ENCODE results near the gene KMT2B. TPM values are rescaled to one million over a fixed set of nuclear protein-coding genes. Genes with fewer than 3 reads are reported as not detected.
A peak's percentile ranks its signal among the peaks of the same experiment; 100 is the strongest.

The KMT2B gene
- total and polyA plus RNA-seq, 8 donors: 8.3 to 92.4 (median 18.9) TPM

DNA sequence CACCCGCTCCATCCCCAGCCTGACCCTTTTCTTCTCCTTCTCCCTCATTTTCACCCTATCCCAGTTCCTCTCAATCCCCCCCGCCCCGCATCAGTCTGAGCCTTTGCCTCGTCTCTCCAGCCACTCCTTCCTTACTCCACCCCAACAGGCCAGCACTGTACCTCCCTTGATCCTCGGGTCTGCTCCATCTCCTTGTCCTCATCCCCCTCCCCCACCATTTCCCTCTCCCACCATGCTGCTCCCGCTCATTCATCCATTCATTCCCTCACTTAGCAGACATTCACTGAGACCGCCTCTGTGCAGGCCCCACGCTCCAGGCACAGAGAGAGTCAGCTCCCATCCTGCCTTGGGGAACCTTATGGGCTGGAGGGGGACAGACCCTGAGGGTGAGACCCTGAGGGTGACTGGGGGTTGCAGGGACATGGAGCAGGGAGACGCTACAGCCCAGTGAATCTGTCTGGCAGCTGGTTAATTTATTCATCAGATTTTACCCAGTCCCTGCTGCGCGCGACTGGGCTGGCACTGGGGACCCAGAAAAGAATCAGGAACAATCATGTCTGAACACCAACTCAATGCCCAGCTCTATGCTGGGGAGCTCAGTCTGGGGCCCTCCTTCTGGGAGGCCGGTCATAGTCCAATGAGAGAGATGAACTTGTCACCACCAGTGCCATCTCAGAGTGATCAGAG lies 58.4 kb downstream of the KMT2B start:
- Histone ChIP-seq H3K27me3 (no peaks in the 10 kb centered on the region), H3K27ac (peak overlapping the region in 1 of 5 donors; percentile 77), H3K4me3 (peak overlapping the region; percentile 83 to 99 (median 94)), H3K36me3 (peaks cover 0 to 32% (median 29%) of the 10 kb centered on the region in 4 donors), H3K4me1 (peaks cover 7 to 25% (median 21%) of the 10 kb centered on the region in 4 donors), H3K9me3 (no peaks in the 10 kb centered on the region)
- intact Hi-C loops (cut with DNase I; ENCODE audit: low total_unique reads): no loop called here
- WGBS, 5 donors: 44 to 69% (median 62%) methylated on average over 11 to 13 of the region's 13 CpGs
- TF ChIP-seq EP300 (IDR thresholded peaks at IDR 0.05): no peak
- no peak for TF ChIP-seq POLR2AphosphoS5 (IDR thresholded peaks at IDR 0.05)
- TF ChIP-seq, protein P1, sequence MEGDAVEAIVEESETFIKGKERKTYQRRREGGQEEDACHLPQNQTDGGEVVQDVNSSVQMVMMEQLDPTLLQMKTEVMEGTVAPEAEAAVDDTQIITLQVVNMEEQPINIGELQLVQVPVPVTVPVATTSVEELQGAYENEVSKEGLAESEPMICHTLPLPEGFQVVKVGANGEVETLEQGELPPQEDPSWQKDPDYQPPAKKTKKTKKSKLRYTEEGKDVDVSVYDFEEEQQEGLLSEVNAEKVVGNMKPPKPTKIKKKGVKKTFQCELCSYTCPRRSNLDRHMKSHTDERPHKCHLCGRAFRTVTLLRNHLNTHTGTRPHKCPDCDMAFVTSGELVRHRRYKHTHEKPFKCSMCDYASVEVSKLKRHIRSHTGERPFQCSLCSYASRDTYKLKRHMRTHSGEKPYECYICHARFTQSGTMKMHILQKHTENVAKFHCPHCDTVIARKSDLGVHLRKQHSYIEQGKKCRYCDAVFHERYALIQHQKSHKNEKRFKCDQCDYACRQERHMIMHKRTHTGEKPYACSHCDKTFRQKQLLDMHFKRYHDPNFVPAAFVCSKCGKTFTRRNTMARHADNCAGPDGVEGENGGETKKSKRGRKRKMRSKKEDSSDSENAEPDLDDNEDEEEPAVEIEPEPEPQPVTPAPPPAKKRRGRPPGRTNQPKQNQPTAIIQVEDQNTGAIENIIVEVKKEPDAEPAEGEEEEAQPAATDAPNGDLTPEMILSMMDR (IDR thresholded peaks at IDR 0.05): no peak
- TF ChIP-seq POLR2A (IDR thresholded peaks at IDR 0.05): no peak
- DNase-seq: no peak

DNA sequence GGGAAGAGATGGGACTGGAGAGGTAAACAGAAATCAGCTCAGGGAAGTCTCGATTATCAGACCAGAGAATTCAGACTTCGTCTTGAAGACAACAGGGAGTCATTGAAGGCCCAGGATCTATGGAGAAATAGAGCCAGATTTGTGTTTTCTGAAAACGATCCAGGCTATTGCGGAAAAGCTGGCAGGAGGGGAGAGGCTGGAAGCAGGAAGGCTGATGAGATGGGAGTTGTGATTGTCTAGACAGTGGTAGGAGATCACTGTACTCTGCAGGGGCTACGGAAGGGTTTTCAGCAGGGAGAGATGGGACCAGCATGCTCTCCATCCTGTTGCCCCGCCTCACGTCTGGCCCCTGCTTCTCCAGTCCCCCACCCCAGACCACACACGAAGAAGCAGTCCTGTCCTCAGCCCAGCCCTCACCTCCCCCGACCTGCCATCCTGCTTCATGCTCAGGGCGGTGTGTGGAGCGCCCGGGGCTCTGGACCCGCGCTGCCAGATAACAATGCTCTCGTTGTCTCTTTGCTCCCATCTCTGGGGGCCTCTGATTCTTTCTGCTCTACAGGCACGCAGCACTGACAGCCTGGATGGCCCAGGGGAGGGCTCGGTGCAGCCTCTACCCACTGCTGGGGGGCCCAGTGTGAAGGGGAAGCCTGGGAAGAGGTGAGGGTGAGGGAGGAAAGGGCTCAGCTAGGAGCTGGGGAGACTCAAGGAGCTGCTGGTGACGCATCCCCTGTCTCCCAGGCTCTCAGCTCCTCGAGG lies 59.5 kb downstream of the KMT2B start:
- Histone ChIP-seq H3K36me3 (peaks cover 0 to 42% (median 39%) of the 10 kb centered on the region in 4 donors), H3K9me3 (no peaks in the 10 kb centered on the region), H3K27me3 (no peaks in the 10 kb centered on the region), H3K4me1 (peaks cover 7 to 25% (median 21%) of the 10 kb centered on the region in 4 donors), H3K27ac (no peak overlapping the region), H3K4me3 (no peak overlapping the region)
- intact Hi-C loops (cut with DNase I; ENCODE audit: low total_unique reads): no loop called here
- TF ChIP-seq EP300 (IDR thresholded peaks at IDR 0.05) (no peak), POLR2AphosphoS5 (IDR thresholded peaks at IDR 0.05) (no peak), POLR2A (IDR thresholded peaks at IDR 0.05) (no peak)
- TF ChIP-seq, protein P1 (IDR thresholded peaks at IDR 0.05): no peak
- 67 to 83% (median 78%) methylated on average over 18 to 19 of the region's 19 CpGs for WGBS, 5 donors
- DNase-seq: no peak

DNA sequence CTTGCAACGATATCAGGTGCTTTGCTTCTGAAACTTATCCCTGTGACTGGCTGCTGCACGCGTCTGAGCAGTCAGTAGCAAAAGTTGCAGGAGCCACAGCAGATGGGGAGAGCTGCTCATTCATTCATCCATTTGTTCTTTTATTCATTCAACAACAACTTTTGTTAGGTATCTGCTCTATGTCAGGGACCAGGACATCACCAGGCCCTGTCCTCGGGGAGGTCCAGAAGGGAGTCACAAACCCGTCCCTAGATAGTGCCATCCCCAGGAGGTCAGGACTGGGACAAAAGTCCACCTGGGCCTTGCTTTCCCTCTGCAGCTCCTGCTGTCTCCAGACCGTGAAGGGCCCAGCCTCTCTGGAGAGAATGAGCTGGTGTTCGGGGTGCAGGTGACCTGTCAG lies 60.2 kb downstream of the KMT2B start:
- Histone ChIP-seq H3K9me3 (no peaks in the 10 kb centered on the region), H3K36me3 (peaks cover 5 to 49% (median 46%) of the 10 kb centered on the region in 4 donors), H3K4me3 (no peak overlapping the region), H3K27me3 (no peaks in the 10 kb centered on the region), H3K4me1 (peaks cover 7 to 25% (median 21%) of the 10 kb centered on the region in 4 donors), H3K27ac (no peak overlapping the region)
- TF ChIP-seq POLR2A (IDR thresholded peaks at IDR 0.05) (no peak), POLR2AphosphoS5 (IDR thresholded peaks at IDR 0.05) (no peak), EP300 (IDR thresholded peaks at IDR 0.05) (no peak)
- TF ChIP-seq, protein P1 (IDR thresholded peaks at IDR 0.05): no peak
- DNase-seq: no peak
- WGBS, 5 donors: 79 to 95% (median 83%) methylated on average over 6 to 7 of the region's 7 CpGs
- intact Hi-C loops (cut with DNase I; ENCODE audit: low total_unique reads): no loop called here

DNA sequence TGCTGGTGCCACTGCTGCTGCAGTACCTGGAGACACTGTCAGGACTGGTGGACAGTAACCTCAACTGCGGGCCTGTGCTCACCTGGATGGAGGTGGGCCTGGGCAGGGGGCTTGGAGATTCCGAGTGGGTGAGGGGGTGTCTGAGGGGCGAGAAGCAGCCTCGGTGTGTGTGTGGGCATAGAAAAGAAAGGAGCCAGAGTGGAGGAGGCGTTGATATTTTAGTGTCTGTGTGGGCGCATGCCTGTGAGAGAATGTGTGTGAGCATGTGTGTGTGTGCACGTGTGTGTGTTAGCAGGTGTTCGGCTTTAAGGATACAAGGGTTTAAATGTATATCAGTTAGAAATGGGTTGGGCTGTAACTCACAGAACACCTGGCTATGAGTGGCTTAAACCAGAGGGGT lies 61.2 kb downstream of the KMT2B start:
- peaks cover 7 to 25% (median 21%) of the 10 kb centered on the region in 4 donors for H3K4me1 ChIP-seq
- DNase-seq: no peak
- intact Hi-C loops (cut with DNase I; ENCODE audit: low total_unique reads): no loop called here
- no peaks in the 10 kb centered on the region for H3K9me3 ChIP-seq
- H3K27ac ChIP-seq: no peak overlapping the region
- no peaks in the 10 kb centered on the region for H3K27me3 ChIP-seq
- 90 to 94% (median 93%) methylated on average over 8 of the region's 8 CpGs for WGBS, 5 donors
- no peak overlapping the region for H3K4me3 ChIP-seq
- H3K36me3 ChIP-seq: peaks cover 5 to 57% (median 48%) of the 10 kb centered on the region in 4 donors
- no peak for TF ChIP-seq POLR2A (IDR thresholded peaks at IDR 0.05)
